HCT116 (cell line): ENCODE results near the gene PLA2G4B. TPM values are rescaled to one million over a fixed set of nuclear protein-coding genes. Genes with fewer than 3 reads are reported as not detected.

Source experiments
- ATAC-seq: fragments of 200-7000 bp; cut with Tn5 transposase; 2 replicates; pipeline ENCODE4 v1.9.1; 2020; ENCODE audit warnings: mild to moderate bottlenecking, moderate library complexity
- BruUV-seq: library from RNA; stranded (reverse); fragments of 400-500 nt; replicated peaks from 2 replicates; lab custom pipeline; 2021; lab: Mats Ljungman, UMichigan
- CTCF ChIA-PET: fragments of 300-600 bp; sonication (Branson Sonifier 250); formaldehyde crosslinking; loops from one replicate; lab custom pipeline; 2021; ENCODE audit warnings: antibody characterized with exemption; lab: Charles Lee
- POLR2A ChIA-PET: fragments of 300-600, 350-600 bp; sonication (Branson Sonifier 250); formaldehyde crosslinking; loops from one replicate; lab custom pipeline; 2021; ENCODE audit warnings: antibody characterized with exemption; lab: Charles Lee
- RAD21 ChIA-PET, 2 experiments: fragments of 300-600 bp; sonication (Branson Sonifier 250); formaldehyde crosslinking; loops; one replicate each; lab custom pipeline; 2023; ENCODE audit warnings: low total read pairs in 2 of 2; ENCODE audit not compliant: uncharacterized antibody in 2 of 2, unreplicated experiment in 2 of 2, low non-redundant PET in 1 of 2; lab: Charles Lee
- DNase-seq: peaks from one replicate; pipeline ENCODE4 v3.0.0-alpha.2; 2010; ENCODE audit warnings: low read depth, low spot score
- H2AFZ ChIP-seq: fragments of 200-600 bp; shearing (Covaris generic), sonication (generic); 2 replicates; pipeline ENCODE4 v1.6.1; 2017; ENCODE audit warnings: low read depth, mixed run types, mixed read lengths, antibody characterized with exemption, low read length; ENCODE audit not compliant: poor library complexity, severe bottlenecking
- H3K27ac ChIP-seq: 2 replicates; pipeline ENCODE4 v1.5.1; 2012; ENCODE audit warnings: low read depth, low read length
- H3K27me3 ChIP-seq: fragments of 200-600 bp; sonication (generic); 2 replicates; pipeline ENCODE4 v1.6.1; 2016; ENCODE audit warnings: mixed run types, low read length, mixed read lengths; ENCODE audit not compliant: insufficient read depth
- H3K36me3 ChIP-seq, 2 experiments: fragments of 200-500 bp in 1 of 2; fragments of 200-600 bp in 1 of 2; sonication (Bioruptor generic) in 1 of 2; sonication (generic) in 1 of 2; 2 replicates each; pipeline versions ENCODE4 v1.5.1 to v1.6.1; 2014 to 2016; ENCODE audit warnings: low read length in 2 of 2, inconsistent platforms in 1 of 2, mixed read lengths in 1 of 2, mixed run types in 1 of 2; ENCODE audit not compliant: insufficient read depth in 2 of 2, control insufficient read depth in 1 of 2
- H3K4me1 ChIP-seq, 2 experiments: fragments of 200-600 bp in 1 of 2; sonication (generic) in 1 of 2; 2 replicates each; pipeline versions ENCODE4 v1.5.1 to v1.6.1; 2012 to 2017; ENCODE audit warnings: low read length in 2 of 2, inconsistent platforms in 1 of 2, mild to moderate bottlenecking in 1 of 2, mixed read lengths in 1 of 2, mixed run types in 1 of 2, moderate library complexity in 1 of 2; ENCODE audit not compliant: insufficient read depth in 2 of 2, control insufficient read depth in 1 of 2
- H3K4me2 ChIP-seq: fragments of 200-600 bp; sonication (generic); 2 replicates; pipeline ENCODE4 v1.6.1; 2017; ENCODE audit warnings: mixed run types, low read length, mixed read lengths
- H3K4me3 ChIP-seq, 2 experiments: fragments of 200-600 bp in 1 of 2; sonication (generic) in 1 of 2; replicated peaks in 1 of 2; 2 replicates each; pipeline ENCODE4 v1.5.1; 2011 to 2016; ENCODE audit warnings: low read length in 2 of 2, control low read depth in 1 of 2, low read depth in 1 of 2, mild to moderate bottlenecking in 1 of 2, mixed read lengths in 1 of 2, mixed run types in 1 of 2
- H3K79me2 ChIP-seq: fragments of 200-600 bp; sonication (generic); 2 replicates; pipeline ENCODE4 v1.6.1; 2017; ENCODE audit warnings: mild to moderate bottlenecking, mixed run types, low read length, moderate library complexity, mixed read lengths; ENCODE audit not compliant: insufficient read depth
- H3K9ac ChIP-seq: fragments of 200-600 bp; sonication (generic); 2 replicates; pipeline ENCODE4 v1.6.1; 2016; ENCODE audit warnings: low read length, mixed read lengths
- H3K9me2 ChIP-seq: fragments of 200-600 bp; sonication (generic), shearing (Covaris generic); 2 replicates; pipeline ENCODE4 v1.6.1; 2017; ENCODE audit warnings: mixed run types, mild to moderate bottlenecking, moderate library complexity; ENCODE audit not compliant: insufficient read depth
- H3K9me3 ChIP-seq, 2 experiments: fragments of 200-500 bp in 1 of 2; fragments of 200-600 bp in 1 of 2; sonication (Bioruptor generic) in 1 of 2; sonication (generic) in 1 of 2; 2 replicates each; pipeline ENCODE4 v1.6.1; 2014 to 2017; ENCODE audit warnings: low read length in 2 of 2, mixed read lengths in 2 of 2, inconsistent platforms in 1 of 2, low read depth in 1 of 2, mild to moderate bottlenecking in 1 of 2, mixed run types in 1 of 2, moderate library complexity in 1 of 2; ENCODE audit not compliant: control insufficient read depth in 1 of 2, insufficient read depth in 1 of 2
- H4K20me1 ChIP-seq: fragments of 200-600 bp; sonication (generic), shearing (Covaris generic); 2 replicates; pipeline ENCODE4 v1.6.1; 2017; ENCODE audit warnings: mixed run types, mild to moderate bottlenecking, moderate library complexity; ENCODE audit not compliant: insufficient read depth
- CBX3 ChIP-seq: IDR thresholded peaks from 2 replicates; pipeline ENCODE4 v1.6.1; 2012; ENCODE audit warnings: low read depth
- CEBPB ChIP-seq: IDR thresholded peaks from 2 replicates; pipeline ENCODE4 v1.6.1; 2012; ENCODE audit warnings: low read depth
- EGR1 ChIP-seq: IDR thresholded peaks from 2 replicates; pipeline ENCODE4 v1.6.1; 2012; ENCODE audit warnings: low read depth
- ELF1 ChIP-seq: IDR thresholded peaks from 2 replicates; pipeline ENCODE4 v1.6.1; 2012; ENCODE audit warnings: low read depth, borderline replicate concordance
- EZH2 ChIP-seq: fragments of 200-600 bp; sonication (generic); IDR thresholded peaks from 2 replicates; pipeline ENCODE4 v1.6.1; 2017; ENCODE audit warnings: antibody characterized with exemption, mixed run types
- EZH2phosphoT487 ChIP-seq: fragments of 200-600 bp; IDR thresholded peaks from 2 replicates; pipeline ENCODE4 v1.6.1; 2018; ENCODE audit warnings: antibody characterized with exemption, borderline replicate concordance
- FOSL1 ChIP-seq: IDR thresholded peaks from 2 replicates; pipeline ENCODE4 v1.6.1; 2012; ENCODE audit warnings: low read depth
- JUND ChIP-seq: IDR thresholded peaks from 2 replicates; pipeline ENCODE4 v1.6.1; 2012
- POLR2A ChIP-seq: IDR thresholded peaks from 2 replicates; pipeline ENCODE4 v1.7.0; 2011; ENCODE audit warnings: borderline replicate concordance; ENCODE audit not compliant: insufficient read depth, insufficient read length; ENCODE audit errors: extremely low read depth
- POLR2AphosphoS5 ChIP-seq: IDR thresholded peaks from 2 replicates; pipeline ENCODE4 v1.6.1; 2011; ENCODE audit warnings: mild to moderate bottlenecking, low read depth, low read length, moderate library complexity
- RAD21 ChIP-seq: IDR thresholded peaks from 2 replicates; pipeline ENCODE4 v1.6.1; 2012; ENCODE audit warnings: low read depth, mild to moderate bottlenecking
- SP1 ChIP-seq: IDR thresholded peaks from 2 replicates; pipeline ENCODE4 v1.6.1; 2012; ENCODE audit warnings: low read depth
- SRF ChIP-seq: IDR thresholded peaks from 2 replicates; pipeline ENCODE4 v1.6.1; 2012; ENCODE audit warnings: low read depth
- YY1 ChIP-seq: IDR thresholded peaks from 2 replicates; pipeline ENCODE4 v1.6.1; 2011; ENCODE audit warnings: low read length, low read depth, moderate library complexity, mild to moderate bottlenecking; ENCODE audit not compliant: insufficient replicate concordance; ENCODE audit errors: extremely low read depth
- ZFX ChIP-seq: fragments of 450-650 bp; IDR thresholded peaks from 2 replicates; pipeline ENCODE4 v1.6.1; 2017
- ZNF274 ChIP-seq: fragments of 200-500 bp; sonication (Bioruptor generic); IDR thresholded peaks from 2 replicates; pipeline ENCODE4 v1.6.1; 2014; ENCODE audit warnings: mild to moderate bottlenecking, low read depth, low read length, inconsistent platforms
- intact Hi-C: fragments of 100-400 bp; cut with micrococcal nuclease; formaldehyde crosslinking; loops from 2 replicates; pipeline ENCODE4 v1.10.0; 2022
- total RNA-seq: library from RNA; stranded (reverse); gene quantifications from one replicate; pipeline ENCODE4 v1.2.1, GENCODE V29; 2021; ENCODE audit not compliant: unreplicated experiment
- TF ChIP-seq, protein P1 (sequence below): IDR thresholded peaks from 2 replicates; pipeline ENCODE4 v1.6.1; 2012; ENCODE audit warnings: low read depth
- TF ChIP-seq, protein P2 (sequence below), 3 experiments: fragments of 200-600 bp in 1 of 3; sonication (generic) in 1 of 3; IDR thresholded peaks in 2 of 3; conservative IDR thresholded peaks in 1 of 3; 2 replicates each; pipeline ENCODE4 v1.5.1; 2012 to 2017; ENCODE audit warnings: low read depth in 2 of 3, low read length in 2 of 3, antibody characterized with exemption in 1 of 3, borderline replicate concordance in 1 of 3, control low read depth in 1 of 3, mild to moderate bottlenecking in 1 of 3, mixed read lengths in 1 of 3, mixed run types in 1 of 3, moderate library complexity in 1 of 3; ENCODE audit not compliant: insufficient read depth in 1 of 3
- TF ChIP-seq, protein P3 (sequence below): IDR thresholded peaks from 2 replicates; pipeline ENCODE4 v1.6.1; 2012
- TF ChIP-seq, protein P4 (sequence below): IDR thresholded peaks from 2 replicates; pipeline ENCODE4 v1.6.1; 2011; ENCODE audit warnings: mild to moderate bottlenecking, low read length, moderate library complexity; ENCODE audit not compliant: insufficient replicate concordance; ENCODE audit errors: extremely low read depth

The PLA2G4B gene
- total RNA-seq, 1 experiment from 2014 or later: 4.7 TPM

DNA sequence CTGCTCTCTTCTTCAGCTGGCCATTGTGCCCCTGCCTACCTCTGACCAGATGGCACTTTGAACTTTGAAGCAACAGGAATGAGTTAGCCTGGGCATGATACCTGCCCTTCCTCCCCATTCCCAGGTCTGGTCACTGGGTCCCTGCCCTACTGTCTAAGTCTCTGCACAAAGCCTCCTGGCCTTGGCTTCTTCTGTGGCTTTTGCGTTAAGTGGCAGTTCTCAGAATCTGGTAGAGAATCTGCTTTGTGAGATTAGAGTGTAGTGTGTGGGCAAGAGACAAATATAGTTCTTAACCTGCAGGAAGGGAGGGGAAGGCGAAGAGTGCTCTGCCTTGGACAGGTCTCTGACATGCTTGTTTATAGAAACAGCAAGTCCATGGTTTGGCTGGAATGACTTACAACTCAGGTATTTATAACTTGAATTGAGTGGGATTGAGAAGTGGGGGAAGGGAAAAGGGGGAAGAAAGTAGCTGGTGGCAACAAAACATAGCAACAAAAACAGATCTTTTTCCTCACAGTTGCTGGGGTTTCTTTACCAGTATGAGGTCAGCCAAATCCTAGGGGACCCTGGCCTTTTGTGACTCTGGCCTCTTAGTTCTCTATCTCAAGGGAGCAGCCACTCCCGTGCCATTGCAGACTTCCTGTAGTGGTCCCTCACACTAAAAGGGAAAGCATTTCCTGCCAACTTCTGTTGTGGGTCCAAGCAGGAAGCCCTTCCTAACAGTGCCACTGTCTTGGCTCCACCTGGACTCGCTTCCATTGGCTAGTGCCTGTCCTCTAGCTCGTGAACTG is 47.7 kb upstream of the PLA2G4B start:
- ChIA-PET RAD21 (no interaction called here), POLR2A (interaction anchor here (0.6 to 0.9 kb wide), 2 partner anchors 12 to 17 kb away, joined by 3 to 6 read pairs; partner anchors contain the start of gene MAPKBP1), CTCF (interaction anchor here (4.1 kb wide), 1 partner anchor 17 kb away, joined by 22 read pairs; the partner anchor contains the start of gene MAPKBP1)
- no peaks in the 10 kb centered on the region for H3K36me3 ChIP-seq
- no peak overlapping the region for H2AFZ ChIP-seq
- DNase-seq (peak; percentile 28), ATAC-seq (peak; percentile 81)
- H3K27ac ChIP-seq: peak overlapping the region; percentile 66
- no peaks in the 10 kb centered on the region for H3K27me3 ChIP-seq
- no peaks in the 10 kb centered on the region for H4K20me1 ChIP-seq
- intact Hi-C loops: no loop called here
- peak overlapping the region; percentile 22 for H3K9ac ChIP-seq
- no peaks in the 10 kb centered on the region for H3K9me2 ChIP-seq
- H3K9me3 ChIP-seq: no peaks in the 10 kb centered on the region
- no TSS peak for BruUV-seq
- peak overlapping the region; percentile 75 for H3K4me2 ChIP-seq
- peak overlapping the region in 1 of 2 experiments; percentile 36; a peak in 2 of 4 replicates for H3K4me3 ChIP-seq
- H3K4me1 ChIP-seq: peaks cover 20 to 38% of the 10 kb centered on the region in 2 experiments
- H3K79me2 ChIP-seq: no peaks in the 10 kb centered on the region; the same call in none of the 2 replicates
- TF ChIP-seq EGR1 (no peak), CBX3 (peak; percentile 56; the same call in 1 of the 2 replicates), ZFX (no peak), YY1 (no peak), POLR2AphosphoS5 (no peak), EZH2 (no peak), SP1 (peak; percentile 51), SRF (no peak), ELF1 (no peak), CEBPB (no peak), EZH2phosphoT487 (no peak), RAD21 (no peak), FOSL1 (peak; percentile 46; the same call in 1 of the 2 replicates), ZNF274 (no peak), POLR2A (no peak), JUND (peak; percentile 47)
- TF ChIP-seq, protein P1, sequence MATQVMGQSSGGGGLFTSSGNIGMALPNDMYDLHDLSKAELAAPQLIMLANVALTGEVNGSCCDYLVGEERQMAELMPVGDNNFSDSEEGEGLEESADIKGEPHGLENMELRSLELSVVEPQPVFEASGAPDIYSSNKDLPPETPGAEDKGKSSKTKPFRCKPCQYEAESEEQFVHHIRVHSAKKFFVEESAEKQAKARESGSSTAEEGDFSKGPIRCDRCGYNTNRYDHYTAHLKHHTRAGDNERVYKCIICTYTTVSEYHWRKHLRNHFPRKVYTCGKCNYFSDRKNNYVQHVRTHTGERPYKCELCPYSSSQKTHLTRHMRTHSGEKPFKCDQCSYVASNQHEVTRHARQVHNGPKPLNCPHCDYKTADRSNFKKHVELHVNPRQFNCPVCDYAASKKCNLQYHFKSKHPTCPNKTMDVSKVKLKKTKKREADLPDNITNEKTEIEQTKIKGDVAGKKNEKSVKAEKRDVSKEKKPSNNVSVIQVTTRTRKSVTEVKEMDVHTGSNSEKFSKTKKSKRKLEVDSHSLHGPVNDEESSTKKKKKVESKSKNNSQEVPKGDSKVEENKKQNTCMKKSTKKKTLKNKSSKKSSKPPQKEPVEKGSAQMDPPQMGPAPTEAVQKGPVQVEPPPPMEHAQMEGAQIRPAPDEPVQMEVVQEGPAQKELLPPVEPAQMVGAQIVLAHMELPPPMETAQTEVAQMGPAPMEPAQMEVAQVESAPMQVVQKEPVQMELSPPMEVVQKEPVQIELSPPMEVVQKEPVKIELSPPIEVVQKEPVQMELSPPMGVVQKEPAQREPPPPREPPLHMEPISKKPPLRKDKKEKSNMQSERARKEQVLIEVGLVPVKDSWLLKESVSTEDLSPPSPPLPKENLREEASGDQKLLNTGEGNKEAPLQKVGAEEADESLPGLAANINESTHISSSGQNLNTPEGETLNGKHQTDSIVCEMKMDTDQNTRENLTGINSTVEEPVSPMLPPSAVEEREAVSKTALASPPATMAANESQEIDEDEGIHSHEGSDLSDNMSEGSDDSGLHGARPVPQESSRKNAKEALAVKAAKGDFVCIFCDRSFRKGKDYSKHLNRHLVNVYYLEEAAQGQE: no peak
- TF ChIP-seq, protein P2, sequence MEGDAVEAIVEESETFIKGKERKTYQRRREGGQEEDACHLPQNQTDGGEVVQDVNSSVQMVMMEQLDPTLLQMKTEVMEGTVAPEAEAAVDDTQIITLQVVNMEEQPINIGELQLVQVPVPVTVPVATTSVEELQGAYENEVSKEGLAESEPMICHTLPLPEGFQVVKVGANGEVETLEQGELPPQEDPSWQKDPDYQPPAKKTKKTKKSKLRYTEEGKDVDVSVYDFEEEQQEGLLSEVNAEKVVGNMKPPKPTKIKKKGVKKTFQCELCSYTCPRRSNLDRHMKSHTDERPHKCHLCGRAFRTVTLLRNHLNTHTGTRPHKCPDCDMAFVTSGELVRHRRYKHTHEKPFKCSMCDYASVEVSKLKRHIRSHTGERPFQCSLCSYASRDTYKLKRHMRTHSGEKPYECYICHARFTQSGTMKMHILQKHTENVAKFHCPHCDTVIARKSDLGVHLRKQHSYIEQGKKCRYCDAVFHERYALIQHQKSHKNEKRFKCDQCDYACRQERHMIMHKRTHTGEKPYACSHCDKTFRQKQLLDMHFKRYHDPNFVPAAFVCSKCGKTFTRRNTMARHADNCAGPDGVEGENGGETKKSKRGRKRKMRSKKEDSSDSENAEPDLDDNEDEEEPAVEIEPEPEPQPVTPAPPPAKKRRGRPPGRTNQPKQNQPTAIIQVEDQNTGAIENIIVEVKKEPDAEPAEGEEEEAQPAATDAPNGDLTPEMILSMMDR (IDR thresholded peaks at IDR 0.05 in 2 of 3, conservative IDR thresholded peaks at IDR 0.05 in 1 of 3; ENCODE audit: borderline replicate concordance in 1 of 3, insufficient read depth in 1 of 3, low read depth in 2 of 3, low read length in 2 of 3): no peak
- TF ChIP-seq, protein P3, sequence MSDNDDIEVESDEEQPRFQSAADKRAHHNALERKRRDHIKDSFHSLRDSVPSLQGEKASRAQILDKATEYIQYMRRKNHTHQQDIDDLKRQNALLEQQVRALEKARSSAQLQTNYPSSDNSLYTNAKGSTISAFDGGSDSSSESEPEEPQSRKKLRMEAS: no peak
- TF ChIP-seq, protein P4, sequence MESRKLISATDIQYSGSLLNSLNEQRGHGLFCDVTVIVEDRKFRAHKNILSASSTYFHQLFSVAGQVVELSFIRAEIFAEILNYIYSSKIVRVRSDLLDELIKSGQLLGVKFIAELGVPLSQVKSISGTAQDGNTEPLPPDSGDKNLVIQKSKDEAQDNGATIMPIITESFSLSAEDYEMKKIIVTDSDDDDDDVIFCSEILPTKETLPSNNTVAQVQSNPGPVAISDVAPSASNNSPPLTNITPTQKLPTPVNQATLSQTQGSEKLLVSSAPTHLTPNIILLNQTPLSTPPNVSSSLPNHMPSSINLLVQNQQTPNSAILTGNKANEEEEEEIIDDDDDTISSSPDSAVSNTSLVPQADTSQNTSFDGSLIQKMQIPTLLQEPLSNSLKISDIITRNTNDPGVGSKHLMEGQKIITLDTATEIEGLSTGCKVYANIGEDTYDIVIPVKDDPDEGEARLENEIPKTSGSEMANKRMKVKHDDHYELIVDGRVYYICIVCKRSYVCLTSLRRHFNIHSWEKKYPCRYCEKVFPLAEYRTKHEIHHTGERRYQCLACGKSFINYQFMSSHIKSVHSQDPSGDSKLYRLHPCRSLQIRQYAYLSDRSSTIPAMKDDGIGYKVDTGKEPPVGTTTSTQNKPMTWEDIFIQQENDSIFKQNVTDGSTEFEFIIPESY: no peak
